Measurements from ENCODE around the gene CA6.
"Not testable (repeated sequence)": the region's sequence is repeated elsewhere in the genome, so short reads cannot be mapped to it uniquely, and the experiment has no call there.

CA6 gene

GRCh38 chr1:8945568-8945967, at the start of gene CA6:
Gene CA6 (plus strand): TSS chr1:8945868. CDS start chr1:8945887, 19 bp downstream.
- no peak for DNase-seq (ENCODE audit: low read depth in 2 of 2)

GRCh38 chr1:8896775-8897174, 48.9 kb upstream of the CA6 start:
- DNase-seq (ENCODE audit: low read depth in 2 of 2) = not testable (repeated sequence)

GRCh38 chr1:8897505-8897904, 48.2 kb upstream of the CA6 start:
- DNase-seq (ENCODE audit: low read depth in 2 of 2) = not testable (repeated sequence)

GRCh38 chr1:8898418-8898817, 47.2 kb upstream of the CA6 start:
- DNase-seq (ENCODE audit: low read depth in 2 of 2) = not testable (repeated sequence)

GRCh38 chr1:8899046-8899445, 46.6 kb upstream of the CA6 start:
- no peak for DNase-seq (ENCODE audit: low read depth in 2 of 2)

- DNase-seq (ENCODE audit: low read depth in 2 of 2) = not testable (repeated sequence)
These were observed 45.0 kb upstream of the CA6 start for GRCh38 chr1:8900684-8901083.

GRCh38 chr1:8902765-8903164, 42.9 kb upstream of the CA6 start:
- no peak for DNase-seq (ENCODE audit: low read depth in 2 of 2)

GRCh38 chr1:8903410-8903809, 42.3 kb upstream of the CA6 start:
- no peak for DNase-seq (ENCODE audit: low read depth in 2 of 2)

- DNase-seq (ENCODE audit: low read depth in 2 of 2) = no peak
These were observed 41.6 kb upstream of the CA6 start for GRCh38 chr1:8903908-8904650.

- DNase-seq (ENCODE audit: low read depth in 2 of 2) = no peak
These were observed 40.0 kb upstream of the CA6 start for GRCh38 chr1:8905582-8906191.

- DNase-seq (ENCODE audit: low read depth in 2 of 2) = no peak
These were observed 37.1 kb upstream of the CA6 start for GRCh38 chr1:8908388-8909151.

GRCh38 chr1:8910331-8910730, 35.3 kb upstream of the CA6 start:
- no peak for DNase-seq (ENCODE audit: low read depth in 2 of 2)

GRCh38 chr1:8910914-8911313, 34.8 kb upstream of the CA6 start:
- no peak for DNase-seq (ENCODE audit: low read depth in 2 of 2)

- no peak for DNase-seq (ENCODE audit: low read depth in 2 of 2)
These were observed 34.0 kb upstream of the CA6 start for GRCh38 chr1:8911416-8912309.

- DNase-seq (ENCODE audit: low read depth in 2 of 2) = no peak
These were observed 32.2 kb upstream of the CA6 start for GRCh38 chr1:8913457-8913856.

GRCh38 chr1:8914466-8914865, 31.2 kb upstream of the CA6 start:
- DNase-seq (ENCODE audit: low read depth in 2 of 2) = no peak

GRCh38 chr1:8915446-8915845, 30.2 kb upstream of the CA6 start:
- no peak for DNase-seq (ENCODE audit: low read depth in 2 of 2)

GRCh38 chr1:8917536-8917935, 28.1 kb upstream of the CA6 start:
- not testable (repeated sequence) for DNase-seq (ENCODE audit: low read depth in 2 of 2)

GRCh38 chr1:8922962-8923361, 22.7 kb upstream of the CA6 start:
- no peak for DNase-seq (ENCODE audit: low read depth in 2 of 2)

GRCh38 chr1:8925406-8925805, 20.3 kb upstream of the CA6 start:
- no peak for DNase-seq (ENCODE audit: low read depth in 2 of 2)

GRCh38 chr1:8925960-8926359, 19.7 kb upstream of the CA6 start:
- DNase-seq (ENCODE audit: low read depth in 2 of 2) = no peak

Data from stimulated activated CD4-positive, alpha-beta T cell treated with anti-CD3 and anti-CD28 coated beads, Interleukin-12 subunit alpha, Interleukin-12 subunit beta, amount 100 ng/mL, for 24 hours (primary cell).